Measurements from ENCODE around the gene RAP1A.

RAP1A gene

GRCh38 chr1:111619635-111620440 lies at the start of gene RAP1A:
Gene RAP1A, plus strand, starts transcription at chr1:111619789. Its CDS starts 71,572 bp downstream, at chr1:111691361.
- DNase-seq (ENCODE audit: low read depth): peak; percentile 94

GRCh38 chr1:111569913-111570312 lies 49.7 kb upstream of the RAP1A start:
- no peak for DNase-seq (ENCODE audit: low read depth)

GRCh38 chr1:111570781-111571181 lies 48.8 kb upstream of the RAP1A start:
- no peak for DNase-seq (ENCODE audit: low read depth)

GRCh38 chr1:111571239-111571638 lies 48.4 kb upstream of the RAP1A start:
- no peak for DNase-seq (ENCODE audit: low read depth)

GRCh38 chr1:111571987-111572386 lies 47.6 kb upstream of the RAP1A start:
- DNase-seq (ENCODE audit: low read depth): no peak

GRCh38 chr1:111576547-111576946 lies 43.0 kb upstream of the RAP1A start:
- DNase-seq (ENCODE audit: low read depth): no peak

- no peak for DNase-seq (ENCODE audit: low read depth)
Observed at GRCh38 chr1:111577814-111578213, 41.8 kb upstream of the RAP1A start.

GRCh38 chr1:111581166-111581565 lies 38.4 kb upstream of the RAP1A start:
- DNase-seq (ENCODE audit: low read depth): no peak

GRCh38 chr1:111582016-111582415 lies 37.6 kb upstream of the RAP1A start:
- DNase-seq (ENCODE audit: low read depth): no peak

- DNase-seq (ENCODE audit: low read depth): no peak
Observed at GRCh38 chr1:111582644-111583618, 36.7 kb upstream of the RAP1A start.

- no peak for DNase-seq (ENCODE audit: low read depth)
Observed at GRCh38 chr1:111585447-111586086, 34.0 kb upstream of the RAP1A start.

GRCh38 chr1:111586112-111586511 lies 33.5 kb upstream of the RAP1A start:
- no peak for DNase-seq (ENCODE audit: low read depth)

GRCh38 chr1:111587509-111588174 lies 31.9 kb upstream of the RAP1A start:
- no peak for DNase-seq (ENCODE audit: low read depth)

- no peak for DNase-seq (ENCODE audit: low read depth)
Observed at GRCh38 chr1:111591937-111592336, 27.7 kb upstream of the RAP1A start.

- DNase-seq (ENCODE audit: low read depth): peak; percentile 84
Observed at GRCh38 chr1:111592389-111593361, 26.9 kb upstream of the RAP1A start.

GRCh38 chr1:111593403-111594305 lies 25.9 kb upstream of the RAP1A start:
- DNase-seq (ENCODE audit: low read depth): no peak

- DNase-seq (ENCODE audit: low read depth): no peak
Observed at GRCh38 chr1:111594306-111594693, 25.3 kb upstream of the RAP1A start.

- DNase-seq (ENCODE audit: low read depth): no peak
Observed at GRCh38 chr1:111595807-111596206, 23.8 kb upstream of the RAP1A start.

- DNase-seq (ENCODE audit: low read depth): no peak
Observed at GRCh38 chr1:111596499-111596898, 23.1 kb upstream of the RAP1A start.

- no peak for DNase-seq (ENCODE audit: low read depth)
Observed at GRCh38 chr1:111597426-111597825, 22.2 kb upstream of the RAP1A start.
